ENCODE results near the gene CDC42BPA.
"Not testable (repeated sequence)": the region's sequence is repeated elsewhere in the genome, so short reads cannot be mapped to it uniquely, and the experiment has no call there.

The CDC42BPA gene

DNA sequence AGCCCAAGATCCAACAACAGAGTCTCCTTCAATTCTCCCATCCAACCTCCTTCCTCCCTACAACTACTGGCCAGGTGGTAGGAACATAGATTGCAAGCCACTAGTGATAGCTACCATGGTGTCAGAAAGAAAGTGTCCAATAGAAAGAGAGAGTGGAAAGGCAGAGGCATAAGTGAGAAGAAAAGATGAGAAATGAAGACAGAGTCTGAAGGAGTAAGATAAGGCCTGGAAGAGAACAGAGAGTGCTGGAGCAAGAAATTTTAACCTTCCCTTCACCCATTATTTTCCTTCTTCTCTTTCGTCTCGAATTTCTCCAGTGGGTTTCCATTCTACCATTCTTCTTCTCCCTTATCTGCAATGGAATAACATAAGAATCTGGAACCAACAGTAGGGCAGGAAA, 57.9 kb downstream of the CDC42BPA start:
- DNase-seq, result no peak

DNA sequence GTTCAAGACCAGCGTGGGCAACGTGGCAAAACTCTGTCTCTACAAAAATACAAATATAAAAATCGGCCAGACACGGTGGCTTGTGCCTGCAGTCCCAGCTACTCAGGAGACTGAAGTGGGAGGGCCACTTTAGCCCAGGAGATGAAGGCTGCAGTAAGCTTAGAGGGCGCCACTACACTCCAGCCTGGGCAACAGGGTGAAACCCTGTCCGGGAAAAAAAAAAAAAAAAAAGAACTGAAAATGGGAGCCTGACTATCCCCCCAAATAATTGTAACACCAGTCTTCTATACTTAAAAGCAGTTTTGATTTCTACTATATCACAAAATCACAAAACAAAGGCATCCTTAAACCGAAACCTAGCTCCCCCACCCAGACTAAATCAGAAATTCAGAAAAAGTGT, 60.3 kb downstream of the CDC42BPA start:
- DNase-seq, result no peak

DNA sequence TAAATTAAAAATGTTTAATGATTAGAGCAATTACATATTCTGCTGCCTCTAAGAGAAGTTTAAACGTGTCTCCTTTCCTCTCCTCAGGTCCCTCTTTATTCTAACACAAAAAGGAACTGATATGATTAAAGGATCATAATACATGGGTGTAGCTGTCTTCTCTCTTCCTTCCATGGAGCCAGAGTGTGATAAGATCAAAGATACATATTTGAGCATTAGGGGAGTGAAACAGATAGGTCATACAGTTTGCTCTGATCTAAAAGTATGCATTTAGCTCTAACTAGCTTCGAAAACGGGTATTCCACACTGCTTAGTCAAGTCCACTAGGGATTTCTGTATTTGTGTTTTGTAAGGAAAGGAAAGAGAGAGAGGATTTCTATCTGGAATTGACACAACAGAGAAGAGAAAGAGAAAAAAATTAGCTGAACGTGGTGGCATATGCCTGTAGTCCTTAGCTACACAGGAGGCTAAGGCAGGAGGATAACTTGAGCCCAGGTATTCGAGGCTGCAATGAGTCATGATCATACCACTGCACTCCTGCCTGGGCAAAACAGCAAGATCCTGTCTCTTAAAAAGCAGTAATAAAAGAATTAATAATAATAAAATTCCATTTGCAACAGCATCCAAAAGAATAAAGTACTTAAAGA, 63.1 kb downstream of the CDC42BPA start:
- DNase-seq, result no peak

DNA sequence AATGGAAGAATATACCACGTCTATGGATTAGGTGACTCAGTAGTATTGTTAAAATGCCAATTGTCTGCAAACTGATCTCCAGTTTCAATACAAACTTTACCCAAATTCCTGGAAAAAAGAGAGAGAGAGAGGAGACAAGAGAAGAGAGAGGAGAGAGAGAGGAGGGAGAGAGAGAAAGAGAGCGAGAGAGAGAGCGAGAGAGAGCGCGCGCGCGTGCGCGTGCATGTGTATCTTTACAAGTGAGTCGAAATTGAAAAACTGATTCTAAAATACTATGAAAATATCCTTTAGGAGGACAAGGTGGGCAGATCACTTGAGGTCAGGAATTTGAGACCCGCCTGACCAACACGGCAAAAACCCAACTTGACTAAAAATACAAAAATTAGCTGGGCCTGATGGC, 65.2 kb downstream of the CDC42BPA start:
- no peak for DNase-seq

DNA sequence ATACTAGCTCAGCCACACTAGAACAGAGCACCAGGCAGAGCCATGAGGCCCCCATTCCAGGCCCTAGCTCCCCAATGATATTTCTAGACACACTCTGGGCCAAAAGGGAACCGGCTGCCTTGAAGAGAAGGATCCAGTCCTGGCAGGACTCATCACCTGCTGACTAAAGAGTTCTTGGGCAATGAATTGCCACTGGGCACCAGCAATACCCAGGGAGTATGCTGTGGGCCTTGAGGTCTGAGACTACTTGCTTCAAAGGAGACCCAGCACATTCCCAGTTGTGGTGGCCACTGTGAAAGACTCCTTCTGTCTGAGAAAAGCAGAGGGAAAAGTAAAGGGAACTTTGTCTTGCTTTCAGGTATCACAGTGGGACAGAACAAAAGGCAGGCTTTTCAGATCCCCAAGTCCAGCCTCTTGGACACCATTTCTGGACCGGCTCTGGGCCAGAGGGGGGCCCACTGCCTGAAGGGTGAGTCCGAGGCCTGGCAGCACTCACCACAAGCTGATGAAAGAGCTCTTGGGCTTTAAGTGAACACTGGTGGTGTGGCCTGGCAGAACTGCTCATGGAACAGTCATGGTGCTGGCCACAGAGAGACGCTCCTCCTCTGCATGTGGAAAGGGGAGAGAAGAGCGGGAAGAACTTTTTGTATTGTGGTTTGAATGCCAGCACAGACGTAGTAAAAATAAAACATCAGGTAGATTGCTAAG, 72.5 kb downstream of the CDC42BPA start:
- no peak for DNase-seq

DNA sequence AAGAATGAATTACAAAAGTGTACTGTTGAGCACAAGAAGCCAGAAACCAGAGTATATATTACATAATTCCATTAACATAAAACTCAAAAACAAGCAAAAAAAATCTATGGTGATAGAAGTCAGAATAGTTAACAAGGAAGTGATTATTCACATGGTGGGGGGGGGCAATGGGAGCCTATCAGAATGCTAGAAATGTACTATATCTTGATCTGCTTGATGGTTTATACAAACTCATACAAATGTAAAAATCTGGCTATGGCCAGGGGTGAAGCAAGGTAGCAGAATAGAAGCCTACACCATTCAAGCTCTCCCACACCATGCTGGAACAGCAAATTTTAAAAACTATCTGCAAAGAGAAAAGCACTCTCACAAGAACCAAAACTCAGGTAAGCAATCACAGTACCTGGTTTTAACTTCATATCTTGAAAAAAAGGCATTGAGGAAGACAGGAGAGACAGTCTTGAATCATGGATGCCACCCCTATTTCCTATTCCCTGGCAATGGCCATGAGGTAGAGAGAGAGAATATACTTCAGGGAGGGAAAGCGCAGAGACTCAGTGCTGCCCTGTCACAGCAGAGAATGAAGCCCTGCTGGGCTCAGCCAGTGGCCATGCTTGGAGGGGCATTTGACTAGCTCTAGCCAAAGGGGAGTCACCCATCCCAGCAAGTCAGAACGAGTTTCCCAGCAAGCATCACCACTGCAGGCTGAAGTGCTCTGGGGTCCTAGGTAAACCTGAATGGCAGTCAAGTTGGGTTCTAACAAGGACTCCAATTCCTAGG, 73.8 kb downstream of the CDC42BPA start:
- no peak for DNase-seq

DNA sequence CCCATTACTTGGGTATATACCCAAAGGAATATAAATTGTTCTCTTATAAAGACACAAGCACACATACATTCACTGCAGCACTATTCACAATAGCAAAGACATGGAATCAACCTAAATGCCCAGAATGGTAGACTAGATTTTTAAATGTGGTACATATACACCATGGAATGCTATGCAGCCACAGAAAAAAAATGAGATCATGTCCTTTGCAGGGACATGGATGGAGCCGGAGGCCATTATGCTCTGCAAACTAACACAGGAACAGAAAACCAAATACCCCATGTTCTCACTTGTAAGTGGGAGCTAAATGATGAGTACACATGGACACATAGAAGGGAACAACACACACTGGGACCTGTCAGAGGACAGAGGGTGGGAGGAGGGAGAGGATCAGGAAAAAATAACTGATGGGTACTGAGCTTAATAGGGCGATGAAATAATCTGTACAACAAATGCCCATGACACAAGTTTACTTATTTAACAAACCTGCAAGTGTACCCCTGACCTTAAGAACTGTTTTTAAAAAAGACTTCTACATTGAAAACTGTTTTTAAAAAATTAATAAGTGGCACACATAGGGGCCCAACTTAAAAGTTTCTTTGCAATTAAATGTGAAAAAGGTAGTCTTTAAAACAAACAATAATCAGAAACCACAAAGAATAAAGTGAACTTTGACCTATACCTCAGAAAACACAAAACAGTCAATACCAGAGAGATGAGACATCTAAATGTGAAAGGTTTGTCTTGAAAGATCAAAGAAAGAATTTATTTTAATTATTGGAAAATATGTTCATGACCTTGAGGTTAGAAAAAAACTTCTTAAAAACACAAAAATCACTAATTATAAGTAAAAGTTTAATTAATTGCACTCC, 75.2 kb downstream of the CDC42BPA start:
- no peak for DNase-seq

DNA sequence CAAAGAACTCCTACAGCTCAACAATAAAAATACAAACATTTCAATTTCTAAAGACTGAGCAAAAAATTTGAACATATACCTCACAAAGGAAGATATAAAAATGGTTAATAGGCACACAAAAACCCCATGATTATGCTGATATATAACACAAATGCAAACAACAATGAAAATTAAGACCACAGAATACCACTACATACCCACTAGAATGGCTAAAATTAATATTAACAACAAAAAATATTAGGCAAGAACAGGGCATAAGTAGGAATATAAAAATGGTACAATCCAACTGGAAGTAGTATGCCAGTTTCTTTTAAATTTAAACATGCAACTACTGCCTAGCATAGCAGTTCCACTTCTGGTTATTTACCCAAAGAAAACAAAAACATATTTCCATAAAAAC, 77.3 kb downstream of the CDC42BPA start:
- no peak for DNase-seq

DNA sequence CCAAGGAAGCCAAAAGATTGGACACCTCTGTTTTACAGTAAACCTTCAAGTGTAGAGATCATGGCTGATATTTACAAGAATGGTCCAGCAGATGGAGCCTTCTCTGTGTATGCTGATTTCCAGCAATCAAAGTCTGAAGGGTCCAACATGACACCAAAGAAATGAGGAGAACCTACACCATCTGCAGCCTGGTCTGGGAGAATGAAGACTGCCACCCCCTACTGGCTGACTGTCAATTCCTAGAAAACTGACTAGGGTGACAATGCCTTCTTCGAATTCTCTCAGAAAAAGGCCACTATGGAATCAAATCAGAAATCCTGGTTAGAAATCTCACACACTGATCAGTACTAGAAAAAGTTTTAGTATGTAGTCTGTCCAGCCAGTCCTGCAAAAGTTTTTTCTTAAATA, 83.3 kb downstream of the CDC42BPA start:
- no peak for DNase-seq

DNA sequence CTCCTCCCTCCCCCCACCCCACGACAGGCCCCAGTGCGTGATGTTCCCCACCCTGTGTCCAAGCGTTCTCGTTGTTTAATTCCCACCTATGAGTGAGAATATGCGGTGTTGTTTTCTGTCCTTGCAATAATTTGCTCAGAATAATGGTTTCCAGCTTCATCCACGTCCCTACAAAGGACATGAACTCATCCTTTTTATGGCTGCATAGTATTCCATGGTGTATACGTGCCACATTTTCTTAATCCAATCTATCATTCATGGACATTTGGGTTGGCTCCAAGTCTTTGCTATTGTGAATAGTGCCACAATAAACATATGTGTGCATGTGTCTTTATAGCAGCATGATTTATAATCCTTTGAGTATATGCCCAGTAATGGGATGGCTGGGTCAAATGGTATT, 87.2 kb downstream of the CDC42BPA start:
- DNase-seq, result not testable (repeated sequence)

DNA sequence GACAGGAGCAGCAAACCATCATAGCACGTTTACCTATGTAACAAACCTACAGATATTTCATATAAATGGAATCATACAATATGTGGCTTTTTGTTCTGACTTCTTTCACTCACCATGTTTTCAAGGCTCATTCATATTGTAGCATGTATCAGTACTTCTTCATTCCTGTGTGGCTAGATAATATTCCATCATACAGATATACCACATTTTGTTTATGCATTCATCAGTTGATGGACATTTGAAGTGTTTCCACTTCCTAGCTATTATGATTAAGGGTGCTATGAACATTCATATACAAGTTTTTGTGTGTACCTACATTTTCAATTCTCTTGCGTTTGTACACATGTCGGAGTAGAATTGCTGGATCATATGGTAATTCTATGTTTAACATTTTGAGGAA, 90.1 kb downstream of the CDC42BPA start:
- no peak for DNase-seq

DNA sequence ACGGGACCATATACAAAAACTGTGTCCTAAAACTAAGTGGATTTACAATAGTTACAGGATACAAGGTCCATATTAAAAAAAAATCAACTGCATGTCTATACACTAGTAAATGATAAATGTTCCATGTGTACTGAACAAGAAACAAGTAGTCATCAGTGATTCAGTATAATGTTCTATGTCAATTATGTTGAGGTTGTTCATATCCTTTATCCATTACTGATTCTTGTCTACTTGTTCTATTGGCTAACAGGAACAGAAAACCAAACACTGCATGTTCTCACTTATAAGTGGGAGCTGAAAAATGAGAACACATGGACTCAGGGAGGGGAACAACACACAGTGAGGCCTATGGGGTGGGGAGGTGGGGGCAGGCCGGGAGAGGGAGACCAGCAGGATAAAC, 90.5 kb downstream of the CDC42BPA start:
- no peak for DNase-seq

DNA sequence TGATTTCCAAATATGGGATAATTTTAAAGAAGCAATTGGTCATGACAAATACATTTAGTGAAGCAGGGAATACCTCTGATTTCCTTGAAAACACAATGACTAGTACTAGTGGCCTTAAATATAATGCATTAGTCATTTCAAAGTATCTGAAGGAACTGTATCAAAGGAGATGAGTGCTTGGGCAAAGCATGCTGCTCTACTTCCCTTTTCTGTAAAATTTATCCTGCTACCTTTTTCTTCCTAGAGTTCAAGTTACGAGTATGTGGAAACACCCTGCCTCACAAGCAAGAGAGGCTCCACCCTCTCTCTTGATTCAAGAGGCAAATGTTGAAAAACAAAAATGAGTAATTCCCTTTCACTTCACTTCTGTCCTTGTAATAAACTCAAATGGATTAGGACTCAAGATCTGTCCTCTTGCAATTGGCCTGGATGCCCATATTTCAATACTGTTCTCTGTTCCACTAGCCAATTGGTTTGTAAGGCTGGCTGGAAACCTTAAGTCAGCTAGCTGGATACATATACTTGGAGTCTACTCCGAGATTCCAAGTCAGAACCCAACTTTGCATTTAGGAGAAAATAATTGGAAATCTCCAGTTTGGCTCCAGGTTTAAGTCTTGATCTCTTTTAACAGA, 92.5 kb downstream of the CDC42BPA start:
- no peak for DNase-seq

DNA sequence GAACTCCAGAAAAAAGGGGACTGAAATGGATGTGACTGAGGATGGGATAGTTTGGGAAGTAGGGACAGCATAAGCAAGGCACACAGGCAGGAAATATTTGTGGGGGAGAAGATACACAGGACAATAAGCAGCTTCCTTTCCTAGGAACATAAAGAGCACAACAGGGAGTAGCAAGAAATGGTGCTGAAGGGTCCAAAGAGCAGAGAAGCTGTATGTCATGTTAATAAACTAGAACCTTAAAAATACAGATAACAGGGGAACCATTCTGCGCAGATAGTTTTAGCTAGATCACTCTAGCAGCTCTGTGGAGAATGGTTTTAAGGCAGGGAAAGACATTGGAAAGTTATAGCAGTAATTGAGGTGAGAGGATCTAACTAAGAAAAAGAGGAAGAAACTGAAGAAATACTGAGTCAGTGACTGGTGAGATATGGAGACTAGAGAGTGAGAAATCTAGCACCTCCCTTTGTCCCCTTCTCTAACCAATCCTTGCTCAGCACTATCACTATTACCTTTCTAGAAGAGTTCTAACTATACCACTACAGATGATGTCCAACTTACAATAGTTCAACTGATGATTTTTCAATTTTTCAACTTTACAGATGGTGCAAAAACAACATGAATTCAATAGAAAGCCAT, 95.0 kb downstream of the CDC42BPA start:
- DNase-seq, result no peak

DNA sequence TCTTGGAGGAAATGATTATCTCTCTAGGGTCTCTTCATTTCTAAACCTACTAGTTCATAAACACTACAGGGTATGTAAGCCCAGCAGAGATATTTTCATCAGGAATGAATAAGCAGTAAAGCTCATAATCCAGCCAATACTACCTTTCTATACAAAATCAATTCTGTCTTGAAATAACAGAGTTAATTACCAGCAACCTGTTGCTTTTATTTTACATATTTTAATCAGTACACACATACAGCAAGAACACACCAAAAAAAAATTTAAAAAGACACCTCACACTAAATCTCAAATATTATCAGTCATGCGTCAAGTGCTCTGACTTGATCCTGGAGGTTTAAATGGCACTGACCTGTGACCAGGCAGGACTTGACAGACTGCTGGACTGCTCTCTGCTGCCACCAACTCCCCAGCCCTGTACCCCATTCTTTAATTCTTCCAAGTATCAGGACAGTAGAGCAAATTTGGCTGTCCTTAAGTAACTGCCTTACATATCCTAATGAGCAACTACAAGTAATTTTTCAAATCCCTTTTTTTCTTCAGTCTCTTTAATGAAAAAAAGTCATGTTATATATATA, 98.5 kb downstream of the CDC42BPA start:
- DNase-seq, result no peak

DNA sequence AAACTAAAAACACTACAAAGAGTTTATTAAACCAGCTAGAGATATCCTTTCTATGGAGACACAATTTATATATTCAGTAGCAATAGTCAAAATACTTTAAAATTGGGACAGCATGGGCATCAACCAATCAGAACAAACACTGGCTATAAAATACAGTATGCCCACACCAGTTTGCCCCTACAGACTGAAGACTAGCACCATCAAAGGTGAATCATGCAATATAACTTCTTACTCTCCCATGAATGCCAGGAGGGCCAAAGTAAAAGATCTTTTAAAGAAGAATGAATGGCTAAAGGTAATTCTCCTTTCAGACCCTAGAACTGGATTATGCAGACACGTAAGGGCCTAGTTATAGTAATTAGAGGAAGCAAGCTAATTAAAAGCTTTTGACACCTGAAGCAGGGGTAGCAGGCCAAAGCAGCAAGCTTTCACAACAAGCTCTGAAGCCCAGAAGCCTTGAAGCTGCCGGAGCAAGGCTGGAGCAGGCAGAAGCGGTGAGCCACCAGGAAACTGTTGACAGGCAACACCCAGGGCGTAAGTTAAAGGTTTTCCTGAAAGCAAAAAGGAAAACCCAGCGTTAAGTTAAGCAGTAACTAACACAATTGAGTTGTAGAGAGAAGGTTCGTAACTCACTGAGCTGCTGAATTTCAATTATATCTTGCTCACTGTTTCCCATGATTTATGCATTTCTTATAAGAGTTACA, 99.3 kb downstream of the CDC42BPA start:
- DNase-seq, result no peak

DNA sequence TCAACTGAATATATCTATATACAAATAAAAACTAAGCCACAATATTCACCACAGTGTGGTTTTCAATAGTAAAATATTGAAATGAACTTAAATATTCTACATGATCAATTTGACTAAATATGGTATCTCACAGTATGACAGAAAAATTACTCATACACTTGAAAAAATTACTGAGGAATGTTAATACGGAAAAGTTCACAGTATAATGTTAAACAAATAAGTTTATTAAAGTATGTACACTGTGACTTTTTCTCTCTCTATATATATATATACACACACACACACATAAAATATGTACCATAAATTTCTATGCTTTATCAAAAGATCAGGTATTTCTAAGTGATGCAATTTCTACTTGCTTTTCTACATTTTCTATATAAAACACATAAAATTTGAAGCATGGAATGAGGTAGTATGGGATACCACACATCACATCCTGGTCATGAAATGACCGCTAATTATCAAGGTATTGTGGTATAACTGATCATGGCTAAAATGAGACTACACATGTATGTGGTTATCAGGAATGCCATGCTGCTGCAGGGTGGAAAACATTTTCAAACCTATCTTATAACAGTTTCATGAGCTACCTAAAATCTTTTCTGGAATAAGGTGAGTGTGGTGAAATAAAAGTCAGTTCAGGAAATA, 102.3 kb downstream of the CDC42BPA start:
- no peak for DNase-seq

DNA sequence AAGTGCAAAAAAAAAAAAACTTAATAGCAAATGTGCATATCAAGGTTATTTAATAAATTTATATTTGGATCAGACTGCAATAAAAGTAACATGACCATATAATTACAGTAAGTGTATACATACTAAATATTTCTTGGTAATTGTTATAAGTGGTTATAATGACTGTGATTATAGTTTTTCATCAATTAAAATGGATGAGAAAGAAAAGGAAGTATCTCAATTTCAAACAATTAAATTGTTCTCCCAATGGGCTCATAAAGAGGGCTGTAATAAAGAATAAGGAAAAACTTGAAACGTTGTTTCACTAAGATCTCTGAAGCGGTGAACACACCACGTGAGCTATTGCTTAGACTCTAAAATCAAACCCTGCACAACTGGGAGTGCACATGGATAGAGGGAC, 104.1 kb downstream of the CDC42BPA start:
- DNase-seq, result no peak

DNA sequence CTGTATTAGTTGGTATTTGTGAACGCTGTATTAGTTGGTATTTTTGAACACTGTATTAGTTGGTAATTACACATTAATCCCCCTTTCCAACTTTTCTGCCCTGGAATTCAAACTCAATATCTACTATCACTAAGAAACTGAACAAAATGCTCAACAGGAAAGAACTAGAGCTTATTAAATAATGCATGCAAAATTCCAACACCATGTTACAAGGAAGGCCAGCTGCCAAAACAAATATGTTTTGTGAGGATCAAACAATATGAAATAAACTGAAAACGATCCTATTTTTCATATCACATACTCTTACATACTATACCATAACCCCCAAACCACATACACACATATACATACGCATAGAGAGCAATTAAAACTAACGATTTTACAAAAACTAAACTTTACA, 104.9 kb downstream of the CDC42BPA start:
- no peak for DNase-seq

DNA sequence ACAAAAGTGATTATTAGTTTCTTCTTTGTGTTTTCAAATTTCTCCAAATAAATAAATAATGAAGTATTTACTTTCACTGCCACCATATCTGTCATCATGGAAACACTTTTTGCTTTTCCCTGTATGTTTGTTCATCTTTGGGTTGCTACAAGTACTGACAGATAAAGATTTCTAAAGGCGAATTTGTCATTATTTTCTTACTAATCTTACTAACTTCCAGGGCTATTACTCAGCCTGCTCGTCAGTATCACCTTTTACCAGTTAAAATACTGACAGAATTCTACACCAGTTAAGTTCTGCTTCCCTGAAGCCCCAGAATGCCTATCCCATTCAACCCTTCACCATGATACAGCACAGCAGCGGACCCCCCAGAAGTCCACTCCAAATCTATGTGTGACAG, 106.1 kb downstream of the CDC42BPA start:
- no peak for DNase-seq

DNA sequence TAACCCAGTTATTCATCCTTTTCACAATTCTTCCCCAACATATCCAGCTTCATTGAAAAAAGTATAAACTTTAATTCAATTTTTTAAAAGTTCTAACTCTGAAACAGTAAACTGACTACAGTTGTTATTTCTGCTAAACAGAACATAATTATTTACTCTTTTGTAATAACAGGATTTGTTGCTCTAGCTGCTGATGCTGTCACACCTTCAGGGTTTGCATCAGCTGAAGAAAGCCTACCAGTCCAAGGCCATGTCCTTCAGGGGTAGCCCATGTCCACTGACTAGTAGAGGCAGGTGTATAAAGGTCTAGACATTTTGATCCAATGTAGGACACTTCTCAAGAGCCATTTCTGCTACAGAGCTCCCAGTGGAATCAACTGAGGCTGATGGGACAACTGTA, 107.7 kb downstream of the CDC42BPA start:
- DNase-seq, result no peak

Measured in activated effector memory CD4-positive, alpha-beta T cell treated with anti-CD3 and anti-CD28 coated beads, Interleukin-2, amount 50 U/mL, for 16 hours (primary cell).